Caco-2 (cell line): ENCODE measurements around the gene TUBB4B. TPM values are rescaled to one million over a fixed set of nuclear protein-coding genes. Genes with fewer than 3 reads are reported as not detected.

Experiments used
- BruUV-seq: library from RNA; stranded (reverse); fragments of 400-500 nt; replicated peaks from 2 replicates; lab custom pipeline; 2021; lab: Mats Ljungman, UMichigan
- CTCF ChIA-PET: fragments of 300-600 bp; sonication (Branson Sonifier 250); formaldehyde crosslinking; loops from one replicate; lab custom pipeline; 2022; ENCODE audit warnings: antibody characterized with exemption; lab: Charles Lee
- POLR2A ChIA-PET: fragments of 300-600 bp; sonication (Branson Sonifier 250); formaldehyde crosslinking; loops from one replicate; lab custom pipeline; 2022; ENCODE audit warnings: antibody characterized with exemption; lab: Charles Lee
- DNase-seq, 2 experiments: peaks; one replicate each; pipeline versions ENCODE4 v3.0.0 to v3.0.0-alpha.2; 2020 to 2022
- H3K27me3 ChIP-seq: replicated peaks from 2 replicates; pipeline ENCODE4 v1.6.0; 2011; ENCODE audit warnings: low read length; ENCODE audit not compliant: control insufficient read depth, insufficient read depth
- H3K36me3 ChIP-seq: 2 replicates; pipeline ENCODE4 v1.5.1; 2011; ENCODE audit warnings: low read length; ENCODE audit not compliant: control insufficient read depth, insufficient read depth
- H3K4me1 ChIP-seq: fragments of 250-450 bp; sonication (Bioruptor Pico); 2 replicates; pipeline ENCODE4 v1.5.1; 2020; ENCODE audit warnings: mild to moderate bottlenecking
- H3K4me3 ChIP-seq: 2 replicates; pipeline ENCODE4 v1.5.1; 2011; ENCODE audit warnings: low read depth, mild to moderate bottlenecking, control low read depth, low read length
- H3K9me3 ChIP-seq: fragments of 250-450 bp; sonication (Bioruptor Pico); 2 replicates; pipeline ENCODE4 v1.5.1; 2020; ENCODE audit warnings: mild to moderate bottlenecking, moderate library complexity
- H3K27ac Mint-ChIP-seq: one replicate; pipeline ENCODE4 v1.8.0; 2022; ENCODE audit warnings: mixed read lengths; ENCODE audit not compliant: unreplicated experiment
- H3K27me3 Mint-ChIP-seq: one replicate; pipeline ENCODE4 v1.8.0; 2022; ENCODE audit warnings: mixed read lengths; ENCODE audit not compliant: insufficient read depth, unreplicated experiment
- H3K36me3 Mint-ChIP-seq: one replicate; pipeline ENCODE4 v1.8.0; 2022; ENCODE audit warnings: mild to moderate bottlenecking, mixed read lengths; ENCODE audit not compliant: insufficient read depth, unreplicated experiment
- H3K4me1 Mint-ChIP-seq: one replicate; pipeline ENCODE4 v1.8.0; 2022; ENCODE audit warnings: low read depth, mixed read lengths; ENCODE audit not compliant: unreplicated experiment
- H3K4me3 Mint-ChIP-seq: one replicate; pipeline ENCODE4 v1.8.0; 2022; ENCODE audit warnings: mild to moderate bottlenecking, moderate library complexity, mixed read lengths; ENCODE audit not compliant: unreplicated experiment
- H3K9me3 Mint-ChIP-seq: one replicate; pipeline ENCODE4 v1.8.0; 2022; ENCODE audit warnings: mixed read lengths; ENCODE audit not compliant: unreplicated experiment
- CTCF ChIP-seq, 2 experiments: fragments of 200-600 bp in 1 of 2; IDR thresholded peaks; 1 replicate in 1 of 2; 2 replicates in 1 of 2; pipeline versions ENCODE4 v1.5.1 to v1.8.0; 2011 to 2022; ENCODE audit warnings: antibody characterized with exemption in 1 of 2, control low read depth in 1 of 2, inconsistent platforms in 1 of 2, low read depth in 1 of 2, low read length in 1 of 2, mild to moderate bottlenecking in 1 of 2, moderate library complexity in 1 of 2; ENCODE audit not compliant: insufficient read depth in 1 of 2, severe bottlenecking in 1 of 2, unreplicated experiment in 1 of 2
- intact Hi-C: fragments of 100-400 bp; cut with micrococcal nuclease; formaldehyde crosslinking; loops from one replicate; pipeline ENCODE4 v1.10.0; 2022; ENCODE audit not compliant: unreplicated experiment
- total RNA-seq: library from RNA; stranded (reverse); gene quantifications from 2 replicates; pipeline ENCODE4 v1.2.3, GENCODE V29; 2022

The TUBB4B gene
- total RNA-seq, 1 experiment from 2014 or later = 487 TPM

DNA sequence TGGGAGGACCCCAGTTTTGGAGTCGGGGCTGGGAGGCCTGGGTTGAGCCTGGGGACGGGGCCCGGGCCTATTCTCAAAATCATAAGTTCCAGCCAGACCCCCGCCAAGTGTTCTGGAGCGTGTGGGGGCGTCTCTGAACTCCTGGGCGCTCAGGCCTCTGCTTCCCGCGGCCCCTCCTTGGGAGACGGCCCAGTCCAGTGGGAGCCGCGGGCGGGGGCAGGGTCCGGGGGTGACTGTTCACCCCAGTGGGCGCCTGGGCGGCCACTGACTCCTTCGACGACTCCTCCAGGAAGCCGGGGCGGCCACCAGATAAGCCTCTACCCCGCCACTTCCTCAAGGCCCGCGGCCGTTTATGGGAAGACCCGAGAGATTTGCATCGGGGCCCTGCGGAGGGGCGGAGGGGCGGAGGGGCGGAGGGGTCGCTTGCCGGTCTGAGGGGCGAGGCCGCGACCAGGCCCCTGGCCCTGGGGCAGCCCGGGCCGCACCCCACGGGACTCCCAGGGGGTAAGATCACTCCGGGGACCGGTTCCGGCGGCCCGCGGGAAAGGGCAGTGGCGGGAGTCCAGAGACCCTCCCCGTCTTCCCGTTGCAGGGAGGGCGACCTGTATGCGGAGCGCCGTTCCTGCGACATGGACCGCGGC lies 37.1 kb downstream of the TUBB4B start:
- Mint-ChIP-seq H3K9me3 (no peaks in the 10 kb centered on the region), H3K4me1 (no peaks in the 10 kb centered on the region), H3K27me3 (no peaks in the 10 kb centered on the region), H3K27ac (no peak overlapping the region), H3K36me3 (peaks cover 40% of the 10 kb centered on the region), H3K4me3 (no peak overlapping the region)
- Histone ChIP-seq H3K4me3 (no peak overlapping the region), H3K9me3 (0 out of 2 replicates have a peak, but pooled peaks cover 6% of the 10 kb centered on the region), H3K27me3 (no peaks in the 10 kb centered on the region), H3K4me1 (no peaks in the 10 kb centered on the region), H3K36me3 (no peaks in the 10 kb centered on the region; the same call in 1 of the 2 replicates)
- intact Hi-C loops = no loop called here
- ChIA-PET POLR2A (no interaction called here), CTCF (no interaction called here)
- no TSS peak for BruUV-seq
- DNase-seq = no peak
- TF ChIP-seq CTCF (IDR thresholded peaks at IDR 0.05; ENCODE audit: insufficient read depth in 1 of 2, low read depth in 1 of 2, low read length in 1 of 2, severe bottlenecking in 1 of 2, unreplicated experiment in 1 of 2) = no peak

DNA sequence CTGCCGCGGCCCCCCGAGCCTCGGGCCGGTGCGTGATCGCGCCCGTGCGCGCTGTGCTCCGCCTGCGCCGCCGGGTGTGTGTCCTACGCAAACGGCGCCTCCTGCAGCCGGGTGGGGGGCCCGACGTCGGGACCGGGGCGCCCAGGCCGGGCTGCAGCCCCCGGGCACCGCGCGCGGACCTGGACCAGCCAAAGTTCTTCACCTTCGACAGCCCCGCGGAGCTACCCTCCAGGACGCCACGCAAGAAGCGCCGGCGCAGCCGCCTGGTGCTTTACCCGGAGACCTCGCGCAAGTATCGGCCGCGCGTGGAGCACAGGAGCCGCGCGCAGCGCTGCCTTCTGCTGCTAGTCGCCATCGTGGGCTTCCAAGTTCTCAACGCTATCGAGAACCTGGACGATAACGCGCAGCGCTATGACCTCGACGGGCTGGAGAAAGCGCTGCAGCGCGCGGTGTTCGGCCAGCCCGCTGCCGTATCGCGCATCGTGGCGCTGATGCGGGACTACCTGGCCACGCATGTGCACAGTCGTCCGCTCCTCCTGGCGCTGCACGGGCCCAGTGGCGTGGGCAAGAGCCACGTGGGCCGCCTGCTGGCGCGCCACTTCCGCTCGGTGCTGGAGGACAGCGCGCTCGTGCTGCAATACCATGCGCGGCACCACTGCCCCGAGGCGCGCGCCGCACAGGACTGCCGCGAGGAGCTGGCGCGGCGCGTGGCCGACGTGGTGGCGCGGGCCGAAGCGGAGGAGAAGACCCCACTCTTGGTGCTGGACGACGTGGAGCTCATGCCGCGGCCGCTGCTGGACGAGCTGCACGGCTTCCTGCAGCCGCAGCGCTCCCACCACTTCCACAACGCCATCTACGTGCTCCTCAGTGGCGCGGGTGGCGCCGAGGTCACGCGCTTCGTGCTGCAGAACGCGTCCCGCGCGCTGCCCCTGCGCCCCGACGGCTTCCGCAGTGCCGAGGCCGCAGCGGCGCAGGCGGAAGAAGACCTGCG lies 37.9 kb downstream of the TUBB4B start:
- no peak overlapping the region for H3K27ac Mint-ChIP-seq
- H3K4me3 Mint-ChIP-seq = no peak overlapping the region
- peaks cover 32% of the 10 kb centered on the region for H3K36me3 Mint-ChIP-seq
- no peak for DNase-seq
- Histone ChIP-seq H3K4me1 (no peaks in the 10 kb centered on the region), H3K27me3 (no peaks in the 10 kb centered on the region), H3K4me3 (no peak overlapping the region), H3K36me3 (no peaks in the 10 kb centered on the region; the same call in 1 of the 2 replicates), H3K9me3 (0 out of 2 replicates have a peak, but pooled peaks cover 6% of the 10 kb centered on the region)
- no peaks in the 10 kb centered on the region for H3K4me1 Mint-ChIP-seq
- BruUV-seq = no TSS peak
- ChIA-PET CTCF (interaction anchor here (0.6 kb wide), 1 partner anchor 309 kb away, joined by 3 read pairs; no protein-coding TSS in a partner anchor), POLR2A (interaction anchor here (0.7 kb wide), 1 partner anchor 24 kb away, joined by 4 read pairs; no protein-coding TSS in a partner anchor)
- H3K27me3 Mint-ChIP-seq = no peaks in the 10 kb centered on the region
- no peak for TF ChIP-seq CTCF (IDR thresholded peaks at IDR 0.05; ENCODE audit: insufficient read depth in 1 of 2, low read depth in 1 of 2, low read length in 1 of 2, severe bottlenecking in 1 of 2, unreplicated experiment in 1 of 2)
- H3K9me3 Mint-ChIP-seq = no peaks in the 10 kb centered on the region
- intact Hi-C loops = no loop called here
